Measurements from ENCODE around the gene RELCH.
A peak's percentile ranks its signal among the peaks of the same experiment; 100 is the strongest.

RELCH gene

GRCh38 chr18:62245177-62245576 lies 58.1 kb downstream of the RELCH start:
- TF ChIP-seq CTCF (IDR thresholded peaks at IDR 0.05; ENCODE audit: low read depth, low read length, missing control alignments), result no peak
- in situ Hi-C loops (cut with HindIII; ENCODE audit: low sequenced_read_pairs), result no loop called here
- DNase-seq (ENCODE audit: low read depth), result no peak
- no peak overlapping the region for H3K4me3 ChIP-seq (ENCODE audit: low read depth, low read length)

GRCh38 chr18:62245699-62246098 lies 58.6 kb downstream of the RELCH start:
- in situ Hi-C loops (cut with HindIII; ENCODE audit: low sequenced_read_pairs), result no loop called here
- no peak for TF ChIP-seq CTCF (IDR thresholded peaks at IDR 0.05; ENCODE audit: low read depth, low read length, missing control alignments)
- DNase-seq (ENCODE audit: low read depth), result no peak
- no peak overlapping the region for H3K4me3 ChIP-seq (ENCODE audit: low read depth, low read length)

GRCh38 chr18:62248313-62248712 lies 61.3 kb downstream of the RELCH start:
- no peak for TF ChIP-seq CTCF (IDR thresholded peaks at IDR 0.05; ENCODE audit: low read depth, low read length, missing control alignments)
- no peak for DNase-seq (ENCODE audit: low read depth)
- in situ Hi-C loops (cut with HindIII; ENCODE audit: low sequenced_read_pairs), result no loop called here
- H3K4me3 ChIP-seq (ENCODE audit: low read depth, low read length), result no peak overlapping the region

GRCh38 chr18:62249478-62250097 lies 62.5 kb downstream of the RELCH start:
- no peak overlapping the region for H3K4me3 ChIP-seq (ENCODE audit: low read depth, low read length)
- in situ Hi-C loops (cut with HindIII; ENCODE audit: low sequenced_read_pairs), result no loop called here
- DNase-seq (ENCODE audit: low read depth), result peak; percentile 79
- TF ChIP-seq CTCF (IDR thresholded peaks at IDR 0.05; ENCODE audit: low read depth, low read length, missing control alignments), result peak; percentile 85

GRCh38 chr18:62250475-62250874 lies 63.4 kb downstream of the RELCH start:
- DNase-seq (ENCODE audit: low read depth), result no peak
- in situ Hi-C loops (cut with HindIII; ENCODE audit: low sequenced_read_pairs), result no loop called here
- no peak for TF ChIP-seq CTCF (IDR thresholded peaks at IDR 0.05; ENCODE audit: low read depth, low read length, missing control alignments)
- H3K4me3 ChIP-seq (ENCODE audit: low read depth, low read length), result no peak overlapping the region

- in situ Hi-C loops (cut with HindIII; ENCODE audit: low sequenced_read_pairs), result no loop called here
- no peak for DNase-seq (ENCODE audit: low read depth)
- no peak for TF ChIP-seq CTCF (IDR thresholded peaks at IDR 0.05; ENCODE audit: low read depth, low read length, missing control alignments)
- H3K4me3 ChIP-seq (ENCODE audit: low read depth, low read length), result no peak overlapping the region
Measured at GRCh38 chr18:62258093-62258492, 71.0 kb downstream of the RELCH start.
